ENCODE measurements around the gene SNX24. TPM values are rescaled to one million over a fixed set of nuclear protein-coding genes. Genes with fewer than 3 reads are reported as not detected.
"Not testable (repeated sequence)": the region's sequence is repeated elsewhere in the genome, so short reads cannot be mapped to it uniquely, and the experiment has no call there.

SNX24 gene
- total and polyA plus RNA-seq, 2 experiments from 2014 or later, result 18.0 to 27.5 TPM

DNA sequence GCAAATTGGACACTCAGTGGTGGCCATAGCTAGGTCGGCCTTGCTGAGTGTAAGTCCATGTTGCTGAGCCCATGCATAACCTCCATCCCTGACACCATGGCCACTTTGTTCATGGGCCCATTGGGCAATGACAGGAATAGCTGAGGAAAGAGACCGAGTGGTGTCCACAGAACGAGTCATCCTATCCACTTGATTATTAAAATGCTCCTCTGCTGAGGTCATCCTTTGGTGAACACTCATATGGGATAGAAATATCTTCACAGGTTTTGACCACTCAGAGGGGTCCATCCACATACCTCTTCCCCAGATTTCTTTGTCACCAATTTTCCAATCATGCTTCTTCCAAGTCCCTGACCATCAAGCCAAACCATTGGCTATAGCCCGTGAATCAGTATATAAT lies 127.5 kb downstream of the SNX24 start (continued):
- TF ChIP-seq, protein P1, sequence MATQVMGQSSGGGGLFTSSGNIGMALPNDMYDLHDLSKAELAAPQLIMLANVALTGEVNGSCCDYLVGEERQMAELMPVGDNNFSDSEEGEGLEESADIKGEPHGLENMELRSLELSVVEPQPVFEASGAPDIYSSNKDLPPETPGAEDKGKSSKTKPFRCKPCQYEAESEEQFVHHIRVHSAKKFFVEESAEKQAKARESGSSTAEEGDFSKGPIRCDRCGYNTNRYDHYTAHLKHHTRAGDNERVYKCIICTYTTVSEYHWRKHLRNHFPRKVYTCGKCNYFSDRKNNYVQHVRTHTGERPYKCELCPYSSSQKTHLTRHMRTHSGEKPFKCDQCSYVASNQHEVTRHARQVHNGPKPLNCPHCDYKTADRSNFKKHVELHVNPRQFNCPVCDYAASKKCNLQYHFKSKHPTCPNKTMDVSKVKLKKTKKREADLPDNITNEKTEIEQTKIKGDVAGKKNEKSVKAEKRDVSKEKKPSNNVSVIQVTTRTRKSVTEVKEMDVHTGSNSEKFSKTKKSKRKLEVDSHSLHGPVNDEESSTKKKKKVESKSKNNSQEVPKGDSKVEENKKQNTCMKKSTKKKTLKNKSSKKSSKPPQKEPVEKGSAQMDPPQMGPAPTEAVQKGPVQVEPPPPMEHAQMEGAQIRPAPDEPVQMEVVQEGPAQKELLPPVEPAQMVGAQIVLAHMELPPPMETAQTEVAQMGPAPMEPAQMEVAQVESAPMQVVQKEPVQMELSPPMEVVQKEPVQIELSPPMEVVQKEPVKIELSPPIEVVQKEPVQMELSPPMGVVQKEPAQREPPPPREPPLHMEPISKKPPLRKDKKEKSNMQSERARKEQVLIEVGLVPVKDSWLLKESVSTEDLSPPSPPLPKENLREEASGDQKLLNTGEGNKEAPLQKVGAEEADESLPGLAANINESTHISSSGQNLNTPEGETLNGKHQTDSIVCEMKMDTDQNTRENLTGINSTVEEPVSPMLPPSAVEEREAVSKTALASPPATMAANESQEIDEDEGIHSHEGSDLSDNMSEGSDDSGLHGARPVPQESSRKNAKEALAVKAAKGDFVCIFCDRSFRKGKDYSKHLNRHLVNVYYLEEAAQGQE (IDR thresholded peaks at IDR 0.05; ENCODE audit: unreplicated experiment), result no peak
- TF ChIP-seq ZNF114 (CRISPR knock-in tag; IDR thresholded peaks at IDR 0.05), result no peak
- TF ChIP-seq, protein P2, sequence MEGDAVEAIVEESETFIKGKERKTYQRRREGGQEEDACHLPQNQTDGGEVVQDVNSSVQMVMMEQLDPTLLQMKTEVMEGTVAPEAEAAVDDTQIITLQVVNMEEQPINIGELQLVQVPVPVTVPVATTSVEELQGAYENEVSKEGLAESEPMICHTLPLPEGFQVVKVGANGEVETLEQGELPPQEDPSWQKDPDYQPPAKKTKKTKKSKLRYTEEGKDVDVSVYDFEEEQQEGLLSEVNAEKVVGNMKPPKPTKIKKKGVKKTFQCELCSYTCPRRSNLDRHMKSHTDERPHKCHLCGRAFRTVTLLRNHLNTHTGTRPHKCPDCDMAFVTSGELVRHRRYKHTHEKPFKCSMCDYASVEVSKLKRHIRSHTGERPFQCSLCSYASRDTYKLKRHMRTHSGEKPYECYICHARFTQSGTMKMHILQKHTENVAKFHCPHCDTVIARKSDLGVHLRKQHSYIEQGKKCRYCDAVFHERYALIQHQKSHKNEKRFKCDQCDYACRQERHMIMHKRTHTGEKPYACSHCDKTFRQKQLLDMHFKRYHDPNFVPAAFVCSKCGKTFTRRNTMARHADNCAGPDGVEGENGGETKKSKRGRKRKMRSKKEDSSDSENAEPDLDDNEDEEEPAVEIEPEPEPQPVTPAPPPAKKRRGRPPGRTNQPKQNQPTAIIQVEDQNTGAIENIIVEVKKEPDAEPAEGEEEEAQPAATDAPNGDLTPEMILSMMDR (conservative IDR thresholded peaks at IDR 0.05; ENCODE audit: low read depth in 2 of 2), result no peak

DNA sequence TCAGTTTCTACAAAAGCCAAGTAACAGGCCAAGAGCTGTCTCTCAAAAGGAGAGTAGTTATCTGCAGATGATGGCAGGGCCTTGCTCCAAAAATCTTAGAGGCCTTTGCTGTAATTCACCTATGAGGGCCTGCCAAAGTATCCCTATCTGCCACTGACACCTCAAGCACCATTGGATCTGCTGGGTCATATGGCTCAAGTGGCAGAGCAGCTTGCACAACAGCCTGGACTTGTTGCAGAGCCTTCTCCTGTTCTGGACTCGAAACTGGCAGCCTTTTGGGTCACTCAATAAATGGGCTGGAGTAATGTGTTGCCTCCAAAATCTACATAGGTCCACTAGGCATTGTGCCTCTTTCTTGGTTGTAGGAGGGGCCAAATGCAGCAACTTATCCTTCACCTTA lies 128.3 kb downstream of the SNX24 start:
- H3K9me2 ChIP-seq (ENCODE audit: insufficient read depth); H3K4me1 Mint-ChIP-seq; H3K27ac ChIP-seq (ENCODE audit: low read depth); H3K36me3 ChIP-seq (ENCODE audit: insufficient read depth); H3K9me3 Mint-ChIP-seq; H2AFZ ChIP-seq; H3K27ac Mint-ChIP-seq; H4K20me1 ChIP-seq (replicated peaks; ENCODE audit: insufficient read depth); H3K36me3 Mint-ChIP-seq (ENCODE audit: low read depth); DNase-seq (ENCODE audit: low spot score); H3K4me2 ChIP-seq; H3K4me3 Mint-ChIP-seq; ATAC-seq; H3K4me1 ChIP-seq (ENCODE audit: insufficient read depth); H3F3A ChIP-seq (replicated peaks; ENCODE audit: low read depth); H3K27me3 ChIP-seq (ENCODE audit: insufficient read depth); H3K27me3 Mint-ChIP-seq (ENCODE audit: insufficient read depth, low read depth, poor library complexity); H3K79me2 ChIP-seq (replicated peaks; ENCODE audit: insufficient read depth); H3K4me3 ChIP-seq: not testable (repeated sequence)

DNA sequence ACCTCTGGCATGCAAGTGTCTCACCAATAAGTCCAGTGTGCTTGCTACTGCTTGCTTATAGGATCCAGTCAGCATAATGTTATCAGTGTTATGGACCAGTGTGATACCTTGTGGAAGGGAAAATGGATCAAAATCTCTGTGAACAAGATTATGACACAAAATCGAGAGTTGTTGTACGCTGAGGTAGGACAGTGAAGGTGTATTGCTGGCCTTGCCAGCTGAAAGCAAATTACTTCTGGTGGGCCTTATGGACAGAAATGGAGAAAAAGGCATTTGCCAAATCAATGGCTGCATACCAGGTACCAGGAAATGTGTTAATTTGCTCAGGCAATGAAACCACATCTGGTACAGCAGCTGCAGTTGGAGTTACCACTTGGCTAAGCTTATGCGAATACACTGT lies 128.8 kb downstream of the SNX24 start:
- not testable (repeated sequence) for H3K4me1 Mint-ChIP-seq; H3F3A ChIP-seq (replicated peaks; ENCODE audit: low read depth); DNase-seq (ENCODE audit: low spot score); H3K27ac Mint-ChIP-seq; H3K9me2 ChIP-seq (ENCODE audit: insufficient read depth); H4K20me1 ChIP-seq (replicated peaks; ENCODE audit: insufficient read depth); H3K27me3 ChIP-seq (ENCODE audit: insufficient read depth); H3K27ac ChIP-seq (ENCODE audit: low read depth); H3K4me2 ChIP-seq; H3K36me3 Mint-ChIP-seq (ENCODE audit: low read depth); H2AFZ ChIP-seq; H3K79me2 ChIP-seq (replicated peaks; ENCODE audit: insufficient read depth); H3K27me3 Mint-ChIP-seq (ENCODE audit: insufficient read depth, low read depth, poor library complexity); H3K36me3 ChIP-seq (ENCODE audit: insufficient read depth); H3K4me3 Mint-ChIP-seq; H3K4me1 ChIP-seq (ENCODE audit: insufficient read depth); H3K4me3 ChIP-seq; ATAC-seq; H3K9me3 Mint-ChIP-seq

DNA sequence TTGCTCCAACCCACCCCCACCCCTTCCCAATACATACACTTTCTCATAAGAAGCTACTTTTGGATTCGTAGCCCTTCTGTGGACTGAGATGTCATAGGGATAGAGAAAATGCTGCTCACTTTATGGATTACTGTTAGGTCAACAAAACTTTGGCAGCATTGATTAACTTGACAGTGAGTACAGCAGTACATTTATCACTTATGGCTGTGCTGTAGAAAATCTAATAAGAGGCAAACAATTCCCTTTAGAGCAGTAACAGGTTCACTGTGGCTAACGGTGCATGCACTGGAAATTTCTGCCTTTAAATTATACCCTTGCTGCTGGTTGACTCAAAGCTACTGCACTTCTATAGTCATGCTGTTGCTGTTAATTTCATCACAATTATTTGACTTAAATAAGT lies 131.9 kb downstream of the SNX24 start:
- Histone ChIP-seq H4K20me1 (replicated peaks; ENCODE audit: insufficient read depth) (no peaks in the 10 kb centered on the region), H3K4me2 (no peak overlapping the region), H3F3A (replicated peaks; ENCODE audit: low read depth) (no peaks in the 10 kb centered on the region), H3K79me2 (replicated peaks; ENCODE audit: insufficient read depth) (no peaks in the 10 kb centered on the region), H3K27me3 (ENCODE audit: insufficient read depth) (no peaks in the 10 kb centered on the region), H3K4me3 (no peak overlapping the region), H3K36me3 (ENCODE audit: insufficient read depth) (no peaks in the 10 kb centered on the region), H3K4me1 (ENCODE audit: insufficient read depth) (no peaks in the 10 kb centered on the region), H2AFZ (no peak overlapping the region), H3K27ac (ENCODE audit: low read depth) (no peak overlapping the region), H3K9me2 (ENCODE audit: insufficient read depth) (no peaks in the 10 kb centered on the region)
- H3K4me3 Mint-ChIP-seq, result no peak overlapping the region
- ATAC-seq, result no peak
- H3K27ac Mint-ChIP-seq, result no peak overlapping the region
- H3K27me3 Mint-ChIP-seq (ENCODE audit: insufficient read depth, low read depth, poor library complexity), result no peaks in the 10 kb centered on the region
- no peak for DNase-seq (ENCODE audit: low spot score)
- H3K36me3 Mint-ChIP-seq (ENCODE audit: low read depth), result no peaks in the 10 kb centered on the region
- H3K9me3 Mint-ChIP-seq, result no peaks in the 10 kb centered on the region
- peaks cover 6% of the 10 kb centered on the region; the same call in 2 of the 3 replicates for H3K4me1 Mint-ChIP-seq
- TF ChIP-seq ZNF114 (CRISPR knock-in tag; IDR thresholded peaks at IDR 0.05), result no peak
- TF ChIP-seq ZNF331 (CRISPR knock-in tag; IDR thresholded peaks at IDR 0.05; ENCODE audit: low read depth), result no peak
- TF ChIP-seq, protein P1 (IDR thresholded peaks at IDR 0.05; ENCODE audit: unreplicated experiment), result no peak
- TF ChIP-seq, protein P3, sequence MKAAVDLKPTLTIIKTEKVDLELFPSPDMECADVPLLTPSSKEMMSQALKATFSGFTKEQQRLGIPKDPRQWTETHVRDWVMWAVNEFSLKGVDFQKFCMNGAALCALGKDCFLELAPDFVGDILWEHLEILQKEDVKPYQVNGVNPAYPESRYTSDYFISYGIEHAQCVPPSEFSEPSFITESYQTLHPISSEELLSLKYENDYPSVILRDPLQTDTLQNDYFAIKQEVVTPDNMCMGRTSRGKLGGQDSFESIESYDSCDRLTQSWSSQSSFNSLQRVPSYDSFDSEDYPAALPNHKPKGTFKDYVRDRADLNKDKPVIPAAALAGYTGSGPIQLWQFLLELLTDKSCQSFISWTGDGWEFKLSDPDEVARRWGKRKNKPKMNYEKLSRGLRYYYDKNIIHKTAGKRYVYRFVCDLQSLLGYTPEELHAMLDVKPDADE (IDR thresholded peaks at IDR 0.05), result no peak
- TF ChIP-seq JUNB (IDR thresholded peaks at IDR 0.05; ENCODE audit: unreplicated experiment), result no peak
- no peak for TF ChIP-seq CREB1 (CRISPR knock-in tag; IDR thresholded peaks at IDR 0.05; ENCODE audit: low read depth)
- TF ChIP-seq POLR2AphosphoS5 (IDR thresholded peaks at IDR 0.05; ENCODE audit: low read depth), result no peak
- TF ChIP-seq STAT1 (IDR thresholded peaks at IDR 0.05; ENCODE audit: unreplicated experiment), result no peak

Measured in GM23338 (cell line).